Measurements from ENCODE around the gene PFN4. TPM values are rescaled to one million over a fixed set of nuclear protein-coding genes. Genes with fewer than 3 reads are reported as not detected.

Gene PFN4
- total and polyA plus RNA-seq, 2 of the 4 experiments (the other 2 are of a cell fraction) = 0.36 to 0.48 TPM

DNA sequence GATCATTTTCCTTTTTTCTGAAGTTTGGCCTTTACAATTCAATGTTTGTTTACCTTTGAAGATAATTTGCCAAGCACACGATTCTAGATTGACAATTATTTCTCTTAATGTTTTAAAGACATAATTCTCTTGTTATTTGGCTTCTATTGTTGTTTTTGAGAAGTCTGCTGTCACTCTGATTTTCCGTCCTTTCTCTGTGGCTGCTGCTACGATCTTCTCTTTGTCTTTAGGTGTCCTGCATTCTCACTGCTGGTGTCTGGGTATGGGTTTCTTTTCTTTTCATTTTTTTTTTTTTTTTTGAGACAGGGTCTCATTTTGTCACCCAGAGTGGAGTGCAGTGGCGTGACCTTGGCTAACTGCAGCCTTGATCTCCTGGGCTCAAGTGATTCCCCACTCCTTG lies 36.6 kb upstream of the PFN4 start:
- Histone ChIP-seq H3K79me1 (ENCODE audit: low read depth in 1 of 2, low read length in 2 of 2) (no peaks in the 10 kb centered on the region), H3K27me3 (ENCODE audit: control insufficient read depth, insufficient read depth, low read length) (no peaks in the 10 kb centered on the region), H3K36me3 (ENCODE audit: control insufficient read depth, insufficient read depth, low read length) (no peaks in the 10 kb centered on the region), H2BK15ac (ENCODE audit: low read depth, low read length) (no peak overlapping the region), H4K5ac (ENCODE audit: low read depth, low read length) (no peak overlapping the region), H3K14ac (replicated peaks; ENCODE audit: low read depth, low read length) (no peak overlapping the region), H2AK9ac (replicated peaks; ENCODE audit: low read depth, low read length, poor library complexity) (no peak overlapping the region), H2BK20ac (ENCODE audit: low read depth, low read length) (no peak overlapping the region), H3K4me3 (ENCODE audit: insufficient read depth, low read depth, low read length) (no peak overlapping the region), H3K9me3 (ENCODE audit: control insufficient read depth, insufficient read depth, low read length) (no peaks in the 10 kb centered on the region), H3K9ac (ENCODE audit: low read depth, low read length) (no peak overlapping the region), H3K9me1 (ENCODE audit: insufficient read depth, low read length) (no peaks in the 10 kb centered on the region; the same call in 1 of the 2 replicates), H2AK5ac (ENCODE audit: low read depth, low read length) (no peak overlapping the region), H4K91ac (ENCODE audit: insufficient read depth, low read depth, low read length) (no peak overlapping the region), H3K4me2 (ENCODE audit: low read depth, low read length) (no peak overlapping the region), H3K18ac (ENCODE audit: low read depth, low read length) (no peak overlapping the region), H3K27ac (ENCODE audit: insufficient read depth, low read length) (no peak overlapping the region), H4K20me1 (ENCODE audit: insufficient read depth, low read length) (no peaks in the 10 kb centered on the region), H2BK5ac (ENCODE audit: low read depth, low read length, poor library complexity, severe bottlenecking) (no peak overlapping the region), H3K23ac (ENCODE audit: low read depth, low read length) (no peak overlapping the region), H4K8ac (ENCODE audit: low read depth in 2 of 2, low read length in 2 of 2) (no peak overlapping the region), H3K4ac (ENCODE audit: low read depth, low read length) (no peak overlapping the region), H3K56ac (ENCODE audit: extremely low read depth, insufficient read depth, low read length) (no peak overlapping the region), H3K4me1 (ENCODE audit: control insufficient read depth, insufficient read depth, low read length) (no peaks in the 10 kb centered on the region), H2AFZ (replicated peaks; ENCODE audit: low read length, poor library complexity) (no peak overlapping the region), H2BK120ac (ENCODE audit: low read depth, low read length) (no peak overlapping the region)
- no peak for ATAC-seq (ENCODE audit: low read depth)
- WGBS, 2 experiments (ENCODE audit: extremely low coverage in 2 of 2, insufficient read length in 1 of 2) = no CpG with 5 or more reads among the region's 4 CpGs
- intact Hi-C loops (cut with micrococcal nuclease) = no loop called here
- no peak for DNase-seq
- ChIA-PET POLR2A (ENCODE audit: unreplicated experiment) (no interaction called here), CTCF (no interaction called here)
- dilution Hi-C loops (cut with HindIII; ENCODE audit: low sequenced_read_pairs, unreplicated experiment) = no loop called here
- TF ChIP-seq RAD21 (IDR thresholded peaks at IDR 0.05; ENCODE audit: low read length) (no peak), NFE2L2 (IDR thresholded peaks at IDR 0.05; ENCODE audit: low read depth, low read length) (no peak), RFX5 (IDR thresholded peaks at IDR 0.05; ENCODE audit: low read depth, low read length) (no peak), ELK1 (IDR thresholded peaks at IDR 0.05; ENCODE audit: borderline replicate concordance, low read depth, low read length) (no peak), SMC3 (IDR thresholded peaks at IDR 0.05; ENCODE audit: low read depth, low read length) (no peak), MXI1 (IDR thresholded peaks at IDR 0.05; ENCODE audit: borderline replicate concordance, low read depth, low read length) (no peak), BHLHE40 (IDR thresholded peaks at IDR 0.05; ENCODE audit: low read depth, low read length) (no peak), POLR2A (IDR thresholded peaks at IDR 0.05; ENCODE audit: low read depth, low read length) (no peak), RCOR1 (IDR thresholded peaks at IDR 0.05; ENCODE audit: insufficient replicate concordance, low read length) (no peak), CEBPB (IDR thresholded peaks at IDR 0.05; ENCODE audit: low read depth, low read length) (no peak), CHD1 (IDR thresholded peaks at IDR 0.05; ENCODE audit: low read depth, low read length) (no peak), MAZ (IDR thresholded peaks at IDR 0.05; ENCODE audit: borderline replicate concordance, low read depth, low read length) (no peak), MAFK (IDR thresholded peaks at IDR 0.05; ENCODE audit: low read depth, low read length) (no peak), FOS (IDR thresholded peaks at IDR 0.05; ENCODE audit: low read depth, low read length) (no peak)
- TF ChIP-seq, protein P1, sequence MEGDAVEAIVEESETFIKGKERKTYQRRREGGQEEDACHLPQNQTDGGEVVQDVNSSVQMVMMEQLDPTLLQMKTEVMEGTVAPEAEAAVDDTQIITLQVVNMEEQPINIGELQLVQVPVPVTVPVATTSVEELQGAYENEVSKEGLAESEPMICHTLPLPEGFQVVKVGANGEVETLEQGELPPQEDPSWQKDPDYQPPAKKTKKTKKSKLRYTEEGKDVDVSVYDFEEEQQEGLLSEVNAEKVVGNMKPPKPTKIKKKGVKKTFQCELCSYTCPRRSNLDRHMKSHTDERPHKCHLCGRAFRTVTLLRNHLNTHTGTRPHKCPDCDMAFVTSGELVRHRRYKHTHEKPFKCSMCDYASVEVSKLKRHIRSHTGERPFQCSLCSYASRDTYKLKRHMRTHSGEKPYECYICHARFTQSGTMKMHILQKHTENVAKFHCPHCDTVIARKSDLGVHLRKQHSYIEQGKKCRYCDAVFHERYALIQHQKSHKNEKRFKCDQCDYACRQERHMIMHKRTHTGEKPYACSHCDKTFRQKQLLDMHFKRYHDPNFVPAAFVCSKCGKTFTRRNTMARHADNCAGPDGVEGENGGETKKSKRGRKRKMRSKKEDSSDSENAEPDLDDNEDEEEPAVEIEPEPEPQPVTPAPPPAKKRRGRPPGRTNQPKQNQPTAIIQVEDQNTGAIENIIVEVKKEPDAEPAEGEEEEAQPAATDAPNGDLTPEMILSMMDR (conservative IDR thresholded peaks at IDR 0.05; ENCODE audit: low read depth, low read length) = no peak
- TF ChIP-seq, protein P2, sequence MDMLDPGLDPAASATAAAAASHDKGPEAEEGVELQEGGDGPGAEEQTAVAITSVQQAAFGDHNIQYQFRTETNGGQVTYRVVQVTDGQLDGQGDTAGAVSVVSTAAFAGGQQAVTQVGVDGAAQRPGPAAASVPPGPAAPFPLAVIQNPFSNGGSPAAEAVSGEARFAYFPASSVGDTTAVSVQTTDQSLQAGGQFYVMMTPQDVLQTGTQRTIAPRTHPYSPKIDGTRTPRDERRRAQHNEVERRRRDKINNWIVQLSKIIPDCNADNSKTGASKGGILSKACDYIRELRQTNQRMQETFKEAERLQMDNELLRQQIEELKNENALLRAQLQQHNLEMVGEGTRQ (IDR thresholded peaks at IDR 0.05; ENCODE audit: low read depth, low read length) = no peak
- in situ Hi-C loops (cut with MboI; ENCODE audit: low sequenced_read_pairs) = no loop called here
- BruUV-seq (replicated peaks) = no TSS peak
